Measurements from ENCODE around the gene TGFBR3L.
"Not testable (repeated sequence)": the region's sequence is repeated elsewhere in the genome, so short reads cannot be mapped to it uniquely, and the experiment has no call there.

The TGFBR3L gene

GRCh38 chr19:7888826-7889217, 25.8 kb upstream of the TGFBR3L start:
- peak overlapping the region; percentile 70 for H3K4me3 ChIP-seq (replicated peaks; ENCODE audit: low read depth, low read length)
- DNase-seq (ENCODE audit: low read depth) = no peak
- TF ChIP-seq CTCF (IDR thresholded peaks at IDR 0.05; ENCODE audit: low read length, missing control alignments) = no peak

- DNase-seq (ENCODE audit: low read depth) = not testable (repeated sequence)
Measured at GRCh38 chr19:7893362-7894101, 21.1 kb upstream of the TGFBR3L start.

GRCh38 chr19:7894612-7895309, 19.9 kb upstream of the TGFBR3L start:
- DNase-seq (ENCODE audit: low read depth) = no peak
- TF ChIP-seq CTCF (IDR thresholded peaks at IDR 0.05; ENCODE audit: low read length, missing control alignments) = no peak
- no peak overlapping the region for H3K4me3 ChIP-seq (replicated peaks; ENCODE audit: low read depth, low read length)

More at GRCh38 chr19:7893362-7894101, 21.1 kb upstream of the TGFBR3L start:
- not testable (repeated sequence) for H3K4me3 ChIP-seq (replicated peaks; ENCODE audit: low read depth, low read length)

- no peak overlapping the region for H3K4me3 ChIP-seq (replicated peaks; ENCODE audit: low read depth, low read length)
- TF ChIP-seq CTCF (IDR thresholded peaks at IDR 0.05; ENCODE audit: low read length, missing control alignments) = no peak
- DNase-seq (ENCODE audit: low read depth) = no peak
Measured at GRCh38 chr19:7895565-7895964, 19.1 kb upstream of the TGFBR3L start.

- TF ChIP-seq CTCF (IDR thresholded peaks at IDR 0.05; ENCODE audit: low read length, missing control alignments) = no peak
- no peak overlapping the region for H3K4me3 ChIP-seq (replicated peaks; ENCODE audit: low read depth, low read length)
- DNase-seq (ENCODE audit: low read depth) = no peak
Measured at GRCh38 chr19:7897292-7897691, 17.3 kb upstream of the TGFBR3L start.

GRCh38 chr19:7898967-7899366, 15.7 kb upstream of the TGFBR3L start:
- no peak overlapping the region for H3K4me3 ChIP-seq (replicated peaks; ENCODE audit: low read depth, low read length)
- DNase-seq (ENCODE audit: low read depth) = no peak
- no peak for TF ChIP-seq CTCF (IDR thresholded peaks at IDR 0.05; ENCODE audit: low read length, missing control alignments)

GRCh38 chr19:7899751-7900378, 14.8 kb upstream of the TGFBR3L start:
- DNase-seq (ENCODE audit: low read depth) = no peak
- TF ChIP-seq CTCF (IDR thresholded peaks at IDR 0.05; ENCODE audit: low read length, missing control alignments) = no peak
- no peak overlapping the region for H3K4me3 ChIP-seq (replicated peaks; ENCODE audit: low read depth, low read length)

All from fibroblast of pulmonary artery (primary cell).